Measurements from ENCODE around the gene SLC2A13.
A peak's percentile ranks its signal among the peaks of the same experiment; 100 is the strongest.

SLC2A13 gene

DNA sequence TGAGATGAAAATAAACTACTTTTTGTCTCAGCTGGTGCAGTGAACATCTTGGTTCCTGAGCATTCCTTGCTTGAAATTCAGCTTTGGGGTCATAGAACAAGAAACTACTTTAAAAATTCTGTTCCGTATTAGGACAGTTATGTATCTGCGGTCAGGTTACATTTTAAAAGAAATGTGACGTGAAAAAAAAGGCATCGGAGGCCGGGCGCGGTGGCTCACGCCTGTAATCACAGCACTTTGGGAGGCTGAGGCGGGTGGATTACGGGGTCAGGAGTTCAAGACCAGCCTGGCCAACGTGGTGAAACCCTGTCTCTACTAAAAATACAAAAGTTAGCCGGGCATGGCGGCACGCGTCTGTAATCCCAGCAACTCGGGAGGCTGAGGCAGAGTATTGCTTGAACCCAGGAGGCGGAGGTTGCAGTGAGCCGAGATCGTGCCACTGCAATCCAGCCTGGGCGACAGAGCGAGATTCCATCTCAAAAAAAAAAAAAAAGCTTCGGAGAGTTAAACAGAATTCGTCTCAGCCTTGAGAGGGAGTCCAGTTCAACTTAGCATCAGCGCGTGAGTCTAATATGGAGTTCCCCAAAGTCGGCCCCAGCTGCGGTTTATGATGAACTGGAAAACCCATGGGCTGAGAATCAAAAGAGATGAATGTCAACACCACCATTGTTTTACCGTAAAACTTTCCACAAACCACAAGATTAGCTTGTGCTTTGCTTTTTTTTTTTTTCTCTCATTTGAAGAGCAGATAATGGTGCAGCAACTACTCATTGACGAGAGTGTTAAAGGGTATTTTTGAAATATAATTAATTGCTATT lies 2.1 kb upstream of the SLC2A13 start:
- no peak overlapping the region for H4K91ac ChIP-seq (ENCODE audit: low read depth, low read length)
- H3K4ac ChIP-seq (ENCODE audit: low read depth, low read length): no peak overlapping the region
- DNase-seq: no peak
- WGBS (ENCODE audit: extremely low coverage, insufficient coverage, insufficient read length): no CpG with 5 or more reads among the region's 29 CpGs
- peaks cover 2% of the 10 kb centered on the region for H3K9me3 ChIP-seq (ENCODE audit: insufficient read depth, low read depth, low read length)
- H3K18ac ChIP-seq (ENCODE audit: low read length): no peak overlapping the region
- H3K27ac ChIP-seq (ENCODE audit: low read depth, low read length): no peak overlapping the region
- H3K4me3 ChIP-seq (ENCODE audit: low read depth, low read length): no peak overlapping the region
- no peak overlapping the region for H4K12ac ChIP-seq (ENCODE audit: low read depth, low read length)
- H3K14ac ChIP-seq (ENCODE audit: low read length): no peak overlapping the region
- peaks cover 5% of the 10 kb centered on the region for H3K79me2 ChIP-seq (ENCODE audit: control insufficient read depth, insufficient read depth, low read length, poor library complexity)
- H2BK120ac ChIP-seq (ENCODE audit: insufficient read depth, low read length, poor library complexity): no peak overlapping the region
- H3K4me1 ChIP-seq (ENCODE audit: control insufficient read depth in 1 of 2, insufficient read depth in 2 of 2, low read length in 2 of 2): peaks cover 5 to 6% of the 10 kb centered on the region in 2 experiments
- H3K36me3 ChIP-seq (ENCODE audit: control insufficient read depth in 1 of 2, insufficient read depth in 2 of 2, low read length in 2 of 2): no peaks in the 10 kb centered on the region
- H2BK5ac ChIP-seq (ENCODE audit: low read depth, low read length, poor library complexity): no peak overlapping the region
- H3K27me3 ChIP-seq (ENCODE audit: insufficient read depth, low read length): no peaks in the 10 kb centered on the region
- H2AK5ac ChIP-seq (ENCODE audit: low read length): no peak overlapping the region
- no peak overlapping the region for H3K4me2 ChIP-seq (ENCODE audit: low read length)
- no peak overlapping the region for H4K8ac ChIP-seq (ENCODE audit: low read depth, low read length)
- H3K9ac ChIP-seq (ENCODE audit: low read length): no peak overlapping the region
- peaks cover 7% of the 10 kb centered on the region for H3K79me1 ChIP-seq (ENCODE audit: low read length)
- no peak overlapping the region for H2BK12ac ChIP-seq (ENCODE audit: low read length)
- H3K23ac ChIP-seq (ENCODE audit: low read length): no peak overlapping the region
- H2AFZ ChIP-seq (ENCODE audit: insufficient read depth, low read length, poor library complexity): no peak overlapping the region

DNA sequence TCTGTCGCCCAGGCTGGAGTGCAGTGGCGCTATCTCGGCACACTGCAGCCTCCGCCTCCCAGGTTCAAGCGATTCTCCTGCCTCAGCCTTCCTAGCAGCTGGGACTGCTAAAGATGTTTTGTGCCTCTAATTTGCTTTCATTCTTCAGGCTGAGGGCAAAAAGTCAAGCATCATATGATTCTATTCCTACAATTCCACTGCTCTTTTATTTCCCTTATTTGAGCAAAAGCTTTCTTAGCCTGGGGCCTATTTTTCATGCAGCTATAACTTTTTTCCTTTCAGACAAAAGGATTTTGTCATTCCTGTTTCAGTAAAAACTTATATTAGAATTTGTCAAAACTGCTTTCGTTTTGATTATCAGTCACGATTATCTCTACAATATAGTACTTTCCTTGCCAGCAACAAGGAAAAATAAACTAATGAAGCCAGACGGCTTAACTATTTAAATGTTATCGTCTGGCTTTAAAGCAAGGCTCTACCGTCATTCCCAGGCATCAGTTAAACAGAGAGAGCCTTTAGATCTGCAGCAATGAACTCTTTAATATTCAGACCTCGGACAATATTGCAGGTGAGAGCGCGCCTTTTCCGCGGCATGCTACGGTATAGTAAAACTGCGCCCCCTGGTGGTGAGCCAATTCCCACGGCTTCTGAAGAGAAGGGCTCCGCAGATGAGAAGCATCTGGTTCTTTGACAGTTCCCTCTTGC lies 1.4 kb upstream of the SLC2A13 start:
- H3K4me2 ChIP-seq (ENCODE audit: low read length): no peak overlapping the region
- H3K36me3 ChIP-seq (ENCODE audit: control insufficient read depth in 1 of 2, insufficient read depth in 2 of 2, low read length in 2 of 2): no peaks in the 10 kb centered on the region
- H3K27me3 ChIP-seq (ENCODE audit: insufficient read depth, low read length): no peaks in the 10 kb centered on the region
- no peak overlapping the region for H2AFZ ChIP-seq (ENCODE audit: insufficient read depth, low read length, poor library complexity)
- no peak overlapping the region for H4K12ac ChIP-seq (ENCODE audit: low read depth, low read length)
- peaks cover 2% of the 10 kb centered on the region for H3K9me3 ChIP-seq (ENCODE audit: insufficient read depth, low read depth, low read length)
- H3K4me1 ChIP-seq (ENCODE audit: control insufficient read depth in 1 of 2, insufficient read depth in 2 of 2, low read length in 2 of 2): peaks cover 5 to 8% of the 10 kb centered on the region in 2 experiments
- H2BK12ac ChIP-seq (ENCODE audit: low read length): no peak overlapping the region
- no peak overlapping the region for H3K4ac ChIP-seq (ENCODE audit: low read depth, low read length)
- no peak overlapping the region for H2BK5ac ChIP-seq (ENCODE audit: low read depth, low read length, poor library complexity)
- H2AK5ac ChIP-seq (ENCODE audit: low read length): no peak overlapping the region
- no peak overlapping the region for H4K91ac ChIP-seq (ENCODE audit: low read depth, low read length)
- no peak overlapping the region for H3K18ac ChIP-seq (ENCODE audit: low read length)
- H4K8ac ChIP-seq (ENCODE audit: low read depth, low read length): no peak overlapping the region
- DNase-seq: peak; percentile 91 to 97
- H3K14ac ChIP-seq (ENCODE audit: low read length): no peak overlapping the region
- no peak overlapping the region for H3K23ac ChIP-seq (ENCODE audit: low read length)
- H3K9ac ChIP-seq (ENCODE audit: low read length): no peak overlapping the region
- no CpG with 5 or more reads among the region's 19 CpGs for WGBS (ENCODE audit: extremely low coverage, insufficient coverage, insufficient read length)
- no peak overlapping the region for H2BK120ac ChIP-seq (ENCODE audit: insufficient read depth, low read length, poor library complexity)
- no peak overlapping the region for H3K4me3 ChIP-seq (ENCODE audit: low read depth, low read length)
- peaks cover 5% of the 10 kb centered on the region for H3K79me2 ChIP-seq (ENCODE audit: control insufficient read depth, insufficient read depth, low read length, poor library complexity)
- H3K79me1 ChIP-seq (ENCODE audit: low read length): peaks cover 7% of the 10 kb centered on the region
- no peak overlapping the region for H3K27ac ChIP-seq (ENCODE audit: low read depth, low read length)

DNA sequence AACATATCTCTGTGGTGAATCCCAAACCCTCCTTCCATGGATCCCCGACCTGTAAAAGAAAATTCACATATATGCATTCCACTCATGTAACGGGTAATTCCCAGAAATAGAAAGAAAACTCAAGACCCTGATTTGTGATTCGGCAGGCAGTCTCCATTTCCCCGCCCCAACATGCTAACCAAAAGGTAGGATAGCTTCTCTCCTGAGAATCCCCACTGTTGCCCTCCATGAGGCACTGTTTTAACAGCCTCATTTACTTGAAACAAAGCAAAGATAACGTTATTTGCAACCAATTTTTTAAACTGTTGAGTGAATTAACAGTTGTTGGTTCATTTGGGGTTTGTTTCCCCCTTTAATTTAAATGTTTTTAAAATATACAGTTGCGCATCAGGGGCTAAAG lies 774 bp upstream of the SLC2A13 start:
- Histone ChIP-seq H3K36me3 (ENCODE audit: control insufficient read depth in 1 of 2, insufficient read depth in 2 of 2, low read length in 2 of 2) (no peaks in the 10 kb centered on the region), H3K9me3 (ENCODE audit: insufficient read depth, low read depth, low read length) (peaks cover 2% of the 10 kb centered on the region), H4K8ac (ENCODE audit: low read depth, low read length) (no peak overlapping the region), H3K27me3 (ENCODE audit: insufficient read depth, low read length) (no peaks in the 10 kb centered on the region), H3K4me3 (ENCODE audit: low read depth, low read length) (no peak overlapping the region), H2AK5ac (ENCODE audit: low read length) (no peak overlapping the region), H3K4me1 (ENCODE audit: control insufficient read depth in 1 of 2, insufficient read depth in 2 of 2, low read length in 2 of 2) (peaks cover 5 to 8% of the 10 kb centered on the region in 2 experiments), H2BK120ac (ENCODE audit: insufficient read depth, low read length, poor library complexity) (no peak overlapping the region), H3K14ac (ENCODE audit: low read length) (no peak overlapping the region), H2AFZ (ENCODE audit: insufficient read depth, low read length, poor library complexity) (no peak overlapping the region), H3K4ac (ENCODE audit: low read depth, low read length) (no peak overlapping the region), H3K23ac (ENCODE audit: low read length) (no peak overlapping the region), H2BK12ac (ENCODE audit: low read length) (no peak overlapping the region), H3K9ac (ENCODE audit: low read length) (no peak overlapping the region), H3K79me1 (ENCODE audit: low read length) (peaks cover 7% of the 10 kb centered on the region), H3K18ac (ENCODE audit: low read length) (no peak overlapping the region), H3K27ac (ENCODE audit: low read depth, low read length) (no peak overlapping the region), H2BK5ac (ENCODE audit: low read depth, low read length, poor library complexity) (no peak overlapping the region), H4K91ac (ENCODE audit: low read depth, low read length) (no peak overlapping the region), H3K79me2 (ENCODE audit: control insufficient read depth, insufficient read depth, low read length, poor library complexity) (peaks cover 5% of the 10 kb centered on the region), H4K12ac (ENCODE audit: low read depth, low read length) (no peak overlapping the region), H3K4me2 (ENCODE audit: low read length) (no peak overlapping the region)
- DNase-seq: no peak
- WGBS (ENCODE audit: extremely low coverage, insufficient coverage, insufficient read length): no CpG with 5 or more reads among the region's 6 CpGs

DNA sequence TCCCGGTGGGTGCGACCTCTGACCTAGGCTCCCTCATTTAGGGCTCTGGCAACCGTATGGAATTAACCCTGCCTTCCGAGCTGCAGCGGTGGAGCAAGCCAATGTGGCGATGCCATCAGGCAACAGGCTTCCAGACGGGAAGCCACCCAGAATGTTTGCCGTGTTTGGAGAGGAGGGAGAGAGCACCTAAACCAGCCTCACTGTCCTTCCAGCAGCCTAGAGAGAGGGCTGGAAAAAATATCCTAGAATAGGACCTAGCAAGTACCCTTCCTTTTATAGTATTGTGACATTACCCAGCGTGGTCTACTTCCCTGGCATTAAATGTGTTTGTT lies 287 bp upstream of the SLC2A13 start:
- no peak overlapping the region for H3K27ac ChIP-seq (ENCODE audit: low read depth, low read length)
- H3K18ac ChIP-seq (ENCODE audit: low read length): no peak overlapping the region
- peaks cover 5 to 8% of the 10 kb centered on the region in 2 experiments for H3K4me1 ChIP-seq (ENCODE audit: control insufficient read depth in 1 of 2, insufficient read depth in 2 of 2, low read length in 2 of 2)
- H3K4me3 ChIP-seq (ENCODE audit: low read depth, low read length): peak overlapping the region; percentile 57
- peaks cover 7% of the 10 kb centered on the region for H3K79me1 ChIP-seq (ENCODE audit: low read length)
- H3K36me3 ChIP-seq (ENCODE audit: control insufficient read depth in 1 of 2, insufficient read depth in 2 of 2, low read length in 2 of 2): no peaks in the 10 kb centered on the region
- H2BK5ac ChIP-seq (ENCODE audit: low read depth, low read length, poor library complexity): no peak overlapping the region
- peaks cover 5% of the 10 kb centered on the region for H3K79me2 ChIP-seq (ENCODE audit: control insufficient read depth, insufficient read depth, low read length, poor library complexity)
- no CpG with 5 or more reads among the region's 9 CpGs for WGBS (ENCODE audit: extremely low coverage, insufficient coverage, insufficient read length)
- no peak for DNase-seq
- no peak overlapping the region for H3K9ac ChIP-seq (ENCODE audit: low read length)
- H3K27me3 ChIP-seq (ENCODE audit: insufficient read depth, low read length): no peaks in the 10 kb centered on the region
- no peak overlapping the region for H4K12ac ChIP-seq (ENCODE audit: low read depth, low read length)
- H2AFZ ChIP-seq (ENCODE audit: insufficient read depth, low read length, poor library complexity): no peak overlapping the region
- H3K14ac ChIP-seq (ENCODE audit: low read length): no peak overlapping the region
- no peak overlapping the region for H3K4ac ChIP-seq (ENCODE audit: low read depth, low read length)
- H4K91ac ChIP-seq (ENCODE audit: low read depth, low read length): no peak overlapping the region
- peak overlapping the region; percentile 75 for H3K4me2 ChIP-seq (ENCODE audit: low read length)
- H2BK12ac ChIP-seq (ENCODE audit: low read length): no peak overlapping the region
- peaks cover 2% of the 10 kb centered on the region for H3K9me3 ChIP-seq (ENCODE audit: insufficient read depth, low read depth, low read length)
- no peak overlapping the region for H2BK120ac ChIP-seq (ENCODE audit: insufficient read depth, low read length, poor library complexity)
- no peak overlapping the region for H4K8ac ChIP-seq (ENCODE audit: low read depth, low read length)
- H3K23ac ChIP-seq (ENCODE audit: low read length): no peak overlapping the region
- no peak overlapping the region for H2AK5ac ChIP-seq (ENCODE audit: low read length)
